ENCODE results near the gene ZNF684. TPM values are rescaled to one million over a fixed set of nuclear protein-coding genes. Genes with fewer than 3 reads are reported as not detected.

ZNF684 gene
- total RNA-seq, 1 experiment from 2014 or later = 6.0 TPM

DNA sequence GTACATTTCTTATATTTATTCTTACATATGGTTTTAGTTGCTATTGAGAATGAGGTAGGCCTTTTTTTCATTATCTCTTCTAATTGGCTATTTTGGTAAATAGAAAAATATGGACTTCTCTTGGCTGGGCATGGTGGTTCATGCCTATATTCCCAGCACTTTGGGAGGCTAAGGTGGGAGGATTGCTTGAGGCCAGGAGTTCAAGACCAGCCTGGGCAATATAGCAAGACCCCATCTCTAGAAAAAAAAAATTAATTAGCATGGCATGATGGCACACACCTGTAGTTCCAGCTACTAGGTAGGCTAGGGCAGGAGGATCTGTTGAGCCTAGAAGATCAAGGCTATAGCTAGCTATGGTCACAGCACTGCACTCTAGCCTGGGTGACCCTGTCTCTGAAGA lies 3.2 kb downstream of the ZNF684 start:
- Histone ChIP-seq H3K9me2 (ENCODE audit: insufficient read depth) (no peaks in the 10 kb centered on the region), H3K27ac (no peak overlapping the region), H2AFZ (no peak overlapping the region), H3K79me2 (ENCODE audit: low read depth) (no peaks in the 10 kb centered on the region), H3K27me3 (ENCODE audit: insufficient read depth, low read depth) (no peaks in the 10 kb centered on the region), H3K9me3 (ENCODE audit: insufficient read depth, low read depth) (no peaks in the 10 kb centered on the region), H3F3A (ENCODE audit: insufficient read depth, low read depth) (no peaks in the 10 kb centered on the region), H3K36me3 (ENCODE audit: low read depth) (no peaks in the 10 kb centered on the region), H4K20me1 (ENCODE audit: insufficient read depth) (no peaks in the 10 kb centered on the region), H3K4me2 (no peak overlapping the region), H3K4me3 (no peak overlapping the region), H3K4me1 (replicated peaks; ENCODE audit: insufficient read depth) (peaks cover 13% of the 10 kb centered on the region)
- BruUV-seq (replicated peaks) = no TSS peak
- intact Hi-C loops (cut with micrococcal nuclease; ENCODE audit: unreplicated experiment) = loop anchor here (5.0 kb wide), 2 partner anchors 318 to 418 kb away; no protein-coding TSS in a partner anchor
- ChIA-PET CTCF (no interaction called here), POLR2A (ENCODE audit: unreplicated experiment) (no interaction called here)
- TF ChIP-seq, protein P1, sequence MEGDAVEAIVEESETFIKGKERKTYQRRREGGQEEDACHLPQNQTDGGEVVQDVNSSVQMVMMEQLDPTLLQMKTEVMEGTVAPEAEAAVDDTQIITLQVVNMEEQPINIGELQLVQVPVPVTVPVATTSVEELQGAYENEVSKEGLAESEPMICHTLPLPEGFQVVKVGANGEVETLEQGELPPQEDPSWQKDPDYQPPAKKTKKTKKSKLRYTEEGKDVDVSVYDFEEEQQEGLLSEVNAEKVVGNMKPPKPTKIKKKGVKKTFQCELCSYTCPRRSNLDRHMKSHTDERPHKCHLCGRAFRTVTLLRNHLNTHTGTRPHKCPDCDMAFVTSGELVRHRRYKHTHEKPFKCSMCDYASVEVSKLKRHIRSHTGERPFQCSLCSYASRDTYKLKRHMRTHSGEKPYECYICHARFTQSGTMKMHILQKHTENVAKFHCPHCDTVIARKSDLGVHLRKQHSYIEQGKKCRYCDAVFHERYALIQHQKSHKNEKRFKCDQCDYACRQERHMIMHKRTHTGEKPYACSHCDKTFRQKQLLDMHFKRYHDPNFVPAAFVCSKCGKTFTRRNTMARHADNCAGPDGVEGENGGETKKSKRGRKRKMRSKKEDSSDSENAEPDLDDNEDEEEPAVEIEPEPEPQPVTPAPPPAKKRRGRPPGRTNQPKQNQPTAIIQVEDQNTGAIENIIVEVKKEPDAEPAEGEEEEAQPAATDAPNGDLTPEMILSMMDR (conservative IDR thresholded peaks at IDR 0.05) = no peak
- TF ChIP-seq EZH2 (IDR thresholded peaks at IDR 0.05; ENCODE audit: low read depth) = no peak
- no peak for DNase-seq

DNA sequence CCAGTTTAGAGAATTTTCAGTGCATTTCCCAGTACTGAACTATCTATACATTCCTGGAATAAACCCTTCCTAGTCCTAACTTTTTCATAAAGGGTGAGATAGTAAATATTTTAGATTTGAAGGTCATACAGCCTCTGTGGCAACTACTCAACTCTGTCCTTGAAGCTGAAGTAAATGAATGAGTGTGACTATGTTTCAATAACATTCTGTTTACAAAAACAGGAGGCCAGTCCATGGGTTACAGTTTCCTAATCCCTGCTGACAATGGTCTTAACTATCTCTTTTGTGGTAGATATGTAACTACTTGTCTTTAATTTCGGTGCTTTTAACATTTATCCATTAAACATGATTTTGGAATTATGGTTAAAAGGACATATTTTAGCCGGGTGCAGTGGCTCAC lies 4.3 kb downstream of the ZNF684 start:
- H3F3A ChIP-seq (ENCODE audit: insufficient read depth, low read depth) = no peaks in the 10 kb centered on the region
- ChIA-PET POLR2A (ENCODE audit: unreplicated experiment) (no interaction called here), CTCF (interaction anchor here (0.6 kb wide), 1 partner anchor 458 kb away, joined by 3 read pairs; no protein-coding TSS in a partner anchor)
- H2AFZ ChIP-seq = no peak overlapping the region
- no peak for DNase-seq
- intact Hi-C loops (cut with micrococcal nuclease; ENCODE audit: unreplicated experiment) = no loop called here
- H3K4me2 ChIP-seq = no peak overlapping the region
- H3K79me2 ChIP-seq (ENCODE audit: low read depth) = no peaks in the 10 kb centered on the region
- TF ChIP-seq EZH2 (IDR thresholded peaks at IDR 0.05; ENCODE audit: low read depth) = no peak
- TF ChIP-seq, protein P1 (conservative IDR thresholded peaks at IDR 0.05) = no peak
- no peaks in the 10 kb centered on the region for H3K36me3 ChIP-seq (ENCODE audit: low read depth)
- peaks cover 10% of the 10 kb centered on the region for H3K4me1 ChIP-seq (replicated peaks; ENCODE audit: insufficient read depth)
- H3K27me3 ChIP-seq (ENCODE audit: insufficient read depth, low read depth) = no peaks in the 10 kb centered on the region
- H3K9me3 ChIP-seq (ENCODE audit: insufficient read depth, low read depth) = no peaks in the 10 kb centered on the region
- no TSS peak for BruUV-seq (replicated peaks)
- no peak overlapping the region for H3K4me3 ChIP-seq
- H4K20me1 ChIP-seq (ENCODE audit: insufficient read depth) = no peaks in the 10 kb centered on the region
- H3K9me2 ChIP-seq (ENCODE audit: insufficient read depth) = no peaks in the 10 kb centered on the region
- no peak overlapping the region for H3K27ac ChIP-seq

DNA sequence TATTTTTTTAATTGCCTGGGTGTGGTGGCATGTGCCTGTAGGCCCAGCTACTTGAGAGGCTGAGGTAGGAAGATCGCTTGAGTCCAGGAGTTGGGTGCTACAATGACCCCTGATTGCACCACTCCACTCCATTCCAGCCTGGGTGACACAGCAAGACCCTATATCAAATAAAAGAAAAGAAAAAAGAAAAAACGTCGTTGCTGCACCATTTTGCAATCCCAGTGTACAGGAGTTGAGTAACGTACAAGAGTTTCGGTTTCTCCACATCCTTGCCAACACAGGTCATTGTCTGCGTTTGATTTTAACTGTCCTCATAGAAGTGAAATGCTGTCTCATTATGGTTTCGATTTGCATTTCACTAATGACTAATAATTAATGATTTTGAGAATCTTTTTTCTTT lies 7.9 kb downstream of the ZNF684 start:
- CTCF ChIA-PET = no interaction called here
- no peak overlapping the region for H3K4me3 ChIP-seq
- H3K9me2 ChIP-seq (ENCODE audit: insufficient read depth) = no peaks in the 10 kb centered on the region
- no peaks in the 10 kb centered on the region for H3K4me1 ChIP-seq (replicated peaks; ENCODE audit: insufficient read depth)
- no peaks in the 10 kb centered on the region for H3F3A ChIP-seq (ENCODE audit: insufficient read depth, low read depth)
- BruUV-seq (replicated peaks) = no TSS peak
- H3K27me3 ChIP-seq (ENCODE audit: insufficient read depth, low read depth) = no peaks in the 10 kb centered on the region
- no peak overlapping the region for H3K4me2 ChIP-seq
- intact Hi-C loops (cut with micrococcal nuclease; ENCODE audit: unreplicated experiment) = no loop called here
- TF ChIP-seq, protein P1 (conservative IDR thresholded peaks at IDR 0.05) = no peak
- no peak for TF ChIP-seq EZH2 (IDR thresholded peaks at IDR 0.05; ENCODE audit: low read depth)
- no peak for DNase-seq
- no peaks in the 10 kb centered on the region for H3K36me3 ChIP-seq (ENCODE audit: low read depth)
- H3K27ac ChIP-seq = no peak overlapping the region
- H2AFZ ChIP-seq = no peak overlapping the region
- POLR2A ChIA-PET (ENCODE audit: unreplicated experiment) = no interaction called here
- no peaks in the 10 kb centered on the region for H3K9me3 ChIP-seq (ENCODE audit: insufficient read depth, low read depth)
- no peaks in the 10 kb centered on the region for H4K20me1 ChIP-seq (ENCODE audit: insufficient read depth)
- no peaks in the 10 kb centered on the region for H3K79me2 ChIP-seq (ENCODE audit: low read depth)
